HG03095 (cell line): ENCODE data around the gene GCC2.
"Not testable (repeated sequence)": the region's sequence is repeated elsewhere in the genome, so short reads cannot be mapped to it uniquely, and the experiment has no call there.

Experiments used
- ATAC-seq: cut with Tn5 transposase; IDR thresholded peaks from one replicate; pipeline ENCODE4 v1.9.1; 2021; ENCODE audit warnings: moderate library complexity; ENCODE audit not compliant: unreplicated experiment

GCC2 gene

DNA sequence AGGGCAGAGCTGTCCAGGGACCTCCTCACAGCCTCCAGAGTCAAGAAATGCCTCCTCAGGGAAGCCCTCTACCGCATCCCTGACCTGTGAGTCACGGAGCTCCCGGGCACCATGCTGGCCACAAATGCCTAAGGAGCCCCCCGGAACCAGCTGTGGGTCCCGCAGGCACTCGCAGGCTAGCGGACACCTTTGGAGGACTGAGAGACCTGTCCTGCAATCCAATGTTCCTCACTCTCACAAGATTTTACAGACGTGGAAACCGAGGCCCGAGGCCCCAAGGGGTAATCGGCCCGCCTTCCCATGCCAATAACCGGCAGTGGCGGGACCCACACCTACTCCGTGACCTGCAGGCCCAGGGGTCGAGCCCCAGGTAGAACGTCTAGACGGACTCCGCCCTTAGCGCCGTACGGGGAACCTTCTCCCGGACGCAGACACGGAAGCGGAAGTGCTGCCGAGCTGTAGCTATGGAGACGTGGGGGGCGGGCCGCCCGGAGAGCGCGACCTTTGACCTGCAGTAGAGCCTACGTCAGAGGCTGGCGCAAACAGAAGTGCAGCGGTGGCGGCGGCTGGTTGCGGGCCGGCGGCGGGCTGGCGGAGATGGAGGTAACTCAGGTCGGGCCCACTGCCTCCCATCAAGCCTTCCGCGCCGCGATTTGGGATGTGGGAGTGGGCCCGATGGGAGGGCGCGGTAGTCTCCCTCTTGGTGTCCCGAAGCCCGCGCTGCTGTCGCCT, at the start of gene GCC2:
Gene GCC2, plus strand, starts transcription at position 529 of the 732 bp plus-strand sequence. Its CDS starts 69 bp downstream, at position 598.
- peak; percentile 99 for ATAC-seq

DNA sequence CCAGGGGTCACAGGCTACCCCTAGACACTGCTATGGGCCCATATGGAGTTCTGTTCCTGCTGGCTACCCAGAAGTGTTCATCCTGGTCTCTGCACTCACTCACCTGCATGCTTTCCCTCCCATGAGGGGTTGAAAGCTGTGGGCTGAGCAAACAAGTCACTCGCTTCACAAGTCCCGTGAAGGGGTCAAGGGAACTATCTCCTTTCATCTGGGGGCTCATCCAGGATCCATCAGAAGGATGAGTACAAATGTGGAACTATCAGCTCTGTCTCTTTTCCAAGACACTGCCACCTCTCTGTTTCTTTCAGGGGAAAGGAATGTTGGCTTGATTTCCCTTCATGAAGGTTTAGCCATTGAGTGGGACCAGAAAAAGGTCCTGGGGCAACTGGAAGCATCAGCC, 49.5 kb upstream of the GCC2 start:
- no peak for ATAC-seq

- ATAC-seq, result no peak
Observed at GRCh38 chr2:108401800-108402199, 47.2 kb upstream of the GCC2 start.

- no peak for ATAC-seq
Observed at GRCh38 chr2:108403494-108403893, 45.5 kb upstream of the GCC2 start.

DNA sequence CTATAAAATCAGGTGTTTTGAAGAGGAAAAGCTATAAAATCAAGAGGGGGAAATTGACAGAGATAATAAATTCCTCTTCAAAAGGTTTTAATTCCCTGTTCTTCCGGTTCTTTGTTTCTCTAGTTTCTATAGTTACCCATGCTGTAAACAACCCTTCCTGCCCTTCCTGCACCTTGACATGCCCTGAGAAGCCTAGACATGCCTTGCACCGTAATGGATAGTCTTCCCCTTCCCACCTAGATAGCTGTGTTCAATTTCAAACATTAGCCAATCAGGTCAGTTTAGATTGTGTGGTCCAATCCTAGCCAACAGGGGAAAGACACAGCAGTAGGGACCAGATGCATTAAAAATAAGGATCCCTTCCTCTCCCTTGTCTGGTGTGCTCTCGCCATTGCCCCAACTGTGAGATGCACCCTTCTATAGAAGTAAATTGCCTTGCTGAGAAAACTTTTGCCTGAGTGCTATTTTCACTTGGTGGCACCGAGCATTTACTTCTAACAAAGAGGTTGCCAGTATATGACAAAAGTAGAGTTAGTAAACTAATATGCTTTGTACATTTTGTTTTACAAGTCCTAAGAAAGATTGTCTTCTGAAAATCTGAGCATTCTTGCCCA, 44.1 kb upstream of the GCC2 start:
- no peak for ATAC-seq

- no peak for ATAC-seq
Observed at GRCh38 chr2:108407864-108408729, 40.9 kb upstream of the GCC2 start.

GRCh38 chr2:108409768-108410167, 39.2 kb upstream of the GCC2 start:
- no peak for ATAC-seq

DNA sequence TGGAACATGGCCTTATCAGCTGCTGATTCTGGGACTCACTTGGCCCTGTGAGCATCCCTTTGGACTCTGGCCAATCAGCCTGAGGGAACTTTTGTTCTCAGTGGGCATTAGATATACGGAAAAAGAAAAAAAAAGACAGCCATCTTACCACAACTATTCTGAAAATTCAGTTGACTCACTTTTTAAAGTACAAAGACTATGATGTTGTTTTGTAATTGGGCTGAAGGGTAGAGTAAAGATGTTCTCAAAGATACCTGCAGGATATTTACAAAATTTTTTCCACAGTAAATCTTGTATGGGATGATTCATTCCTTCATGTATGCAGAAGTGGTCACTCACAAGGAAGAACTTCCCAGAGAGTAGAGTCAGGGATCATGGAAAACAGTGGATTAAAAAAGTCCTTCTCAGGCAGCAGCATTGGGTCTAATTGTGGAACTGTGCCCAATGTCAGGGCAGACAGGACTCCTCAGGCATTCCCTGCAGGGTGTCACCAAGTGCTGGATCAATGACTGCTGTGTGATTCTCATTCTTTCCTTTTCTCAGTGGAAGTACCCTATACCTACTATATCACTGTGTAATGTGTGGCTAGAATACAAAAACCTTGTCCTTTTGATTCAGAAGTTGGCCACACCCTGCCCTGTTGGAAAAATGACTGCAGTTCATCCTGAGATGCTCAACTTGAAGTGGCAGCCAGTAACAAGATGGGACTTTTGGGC, 35.9 kb upstream of the GCC2 start:
- no peak for ATAC-seq

- no peak for ATAC-seq
Observed at GRCh38 chr2:108413711-108414095, 35.3 kb upstream of the GCC2 start.

- ATAC-seq, result no peak
Observed at GRCh38 chr2:108414256-108414876, 34.6 kb upstream of the GCC2 start.

DNA sequence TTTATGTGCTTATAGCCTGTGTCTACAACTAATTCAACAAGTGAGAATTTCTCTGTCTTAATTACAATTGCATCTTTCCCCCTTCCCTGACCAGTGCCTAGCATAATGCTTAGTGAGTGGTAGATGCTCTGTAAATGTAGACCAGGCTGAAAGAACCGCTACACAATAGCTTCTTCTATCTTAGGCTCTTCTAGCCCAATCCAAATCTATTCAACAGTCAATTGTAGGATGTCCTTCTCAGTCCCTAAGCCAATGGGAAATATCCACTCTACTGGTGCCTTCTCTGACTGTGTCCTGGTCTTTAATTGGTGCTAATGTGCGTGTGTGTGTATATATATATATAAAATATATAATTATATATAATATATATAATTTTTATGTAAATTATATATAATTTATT, 34.1 kb upstream of the GCC2 start:
- no peak for ATAC-seq

GRCh38 chr2:108417254-108417653, 31.8 kb upstream of the GCC2 start:
- ATAC-seq, result no peak

DNA sequence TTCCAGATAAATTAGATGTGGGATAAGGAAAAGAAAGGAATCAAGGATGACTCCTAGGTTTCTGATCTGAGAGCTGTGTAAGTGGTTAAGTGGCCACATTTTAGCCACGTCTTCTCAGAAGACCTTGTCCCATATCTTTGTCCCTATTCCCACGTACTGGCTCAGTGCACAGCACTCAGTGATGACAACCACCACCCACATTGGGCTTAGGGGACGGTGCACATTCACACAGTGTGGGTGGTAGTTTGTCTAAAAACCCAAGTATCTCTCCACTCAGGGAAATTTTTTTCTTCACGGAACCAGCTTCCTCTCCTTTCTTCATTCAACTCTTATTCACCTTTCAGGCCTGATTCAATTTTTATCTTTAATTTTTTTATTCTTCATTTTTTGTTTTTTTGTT, 30.6 kb upstream of the GCC2 start:
- ATAC-seq, result no peak

- no peak for ATAC-seq
Observed at GRCh38 chr2:108423067-108423466, 25.9 kb upstream of the GCC2 start.

GRCh38 chr2:108423502-108424251, 25.3 kb upstream of the GCC2 start:
- ATAC-seq, result no peak

- no peak for ATAC-seq
Observed at GRCh38 chr2:108428286-108429009, 20.6 kb upstream of the GCC2 start.

DNA sequence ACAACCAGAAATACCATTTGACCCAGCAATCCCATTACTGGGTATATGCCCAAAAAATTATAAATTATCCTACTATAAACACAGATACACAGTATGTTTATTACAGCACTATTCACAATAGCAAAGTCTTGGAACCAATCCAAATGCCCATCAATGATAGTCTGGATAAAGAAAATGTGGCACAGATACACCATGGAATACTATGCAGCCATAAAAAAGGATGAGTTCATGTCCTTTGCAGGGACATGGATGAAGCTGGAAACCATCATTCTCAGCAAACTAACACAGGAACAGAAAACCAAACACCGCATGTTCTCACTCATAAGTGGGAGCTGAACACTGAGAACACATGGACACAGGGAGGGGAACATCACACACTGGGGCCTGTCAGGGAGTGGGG, 13.4 kb upstream of the GCC2 start:
- ATAC-seq, result not testable (repeated sequence)

- no peak for ATAC-seq
Observed at GRCh38 chr2:108436976-108437375, 12.0 kb upstream of the GCC2 start.

DNA sequence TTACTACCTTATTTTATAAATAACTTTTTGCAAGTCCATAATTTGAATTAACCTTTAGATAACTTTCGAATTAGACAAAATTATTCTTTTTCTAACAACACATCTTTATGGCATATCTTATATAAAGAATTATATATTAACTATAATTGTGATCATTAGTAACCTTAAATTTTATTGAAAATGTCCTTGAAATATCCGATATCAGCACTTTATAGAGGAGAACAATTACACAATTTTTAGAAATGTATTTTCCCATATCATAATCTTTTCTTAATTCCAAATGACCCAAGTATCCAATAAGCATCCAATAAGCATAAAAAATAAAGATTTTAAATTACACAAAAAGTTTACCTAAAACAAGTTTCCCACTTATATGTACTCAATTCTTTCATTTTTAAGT, 7.3 kb upstream of the GCC2 start:
- no peak for ATAC-seq
